Measurements from ENCODE around the gene RNPEPL1. TPM values are rescaled to one million over a fixed set of nuclear protein-coding genes. Genes with fewer than 3 reads are reported as not detected.

Gene RNPEPL1
- total and polyA plus RNA-seq, 10 of the 15 experiments (the other 5 are each of a cell fraction or from before 2014, with no cell fraction given) = 0.24 to 49.5 (median 6.8) TPM

GRCh38 chr2:240579771-240580614 lies 11.7 kb downstream of the RNPEPL1 start (continued):
- TF ChIP-seq PRDM15 (CRISPR knock-in tag; IDR thresholded peaks at IDR 0.05) = no peak
- TF ChIP-seq RUNX3 (IDR thresholded peaks at IDR 0.05; ENCODE audit: low read length) = peak; percentile 92
- TF ChIP-seq PKNOX1 (IDR thresholded peaks at IDR 0.05) = no peak
- no peak for TF ChIP-seq POU2F2 (IDR thresholded peaks at IDR 0.05; ENCODE audit: borderline replicate concordance, low read depth, low read length)
- TF ChIP-seq IKZF1 (conservative IDR thresholded peaks at IDR 0.05) = peak; percentile 75
- no peak for TF ChIP-seq LARP7 (IDR thresholded peaks at IDR 0.05)
- TF ChIP-seq IRF5 (IDR thresholded peaks at IDR 0.05; ENCODE audit: borderline replicate concordance) = no peak
- TF ChIP-seq ZBED1 (IDR thresholded peaks at IDR 0.05; ENCODE audit: borderline replicate concordance) = peak; percentile 23; the same call in 1 of the 2 replicates
- TF ChIP-seq ESRRA (IDR thresholded peaks at IDR 0.05; ENCODE audit: low read length) = no peak
- no peak for TF ChIP-seq EGR1 (IDR thresholded peaks at IDR 0.05; ENCODE audit: borderline replicate concordance in 1 of 2, low read depth in 2 of 2, low read length in 2 of 2)
- no peak for TF ChIP-seq NRF1 (conservative IDR thresholded peaks at IDR 0.05; ENCODE audit: low read depth, low read length)
- no peak for TF ChIP-seq ZNF384 (IDR thresholded peaks at IDR 0.05; ENCODE audit: borderline replicate concordance, low read depth, low read length)
- TF ChIP-seq ETV6 (conservative IDR thresholded peaks at IDR 0.05 in 1 of 2, IDR thresholded peaks at IDR 0.05 in 1 of 2; ENCODE audit: borderline replicate concordance in 1 of 2, low read depth in 1 of 2) = peak in 1 of 2 experiments; percentile 33; a peak in 2 of 4 replicates
- TF ChIP-seq CBFB (IDR thresholded peaks at IDR 0.05; ENCODE audit: low read depth) = peak; percentile 66; the same call in 1 of the 2 replicates
- peak in 1 of 2 experiments; percentile 68; a peak in 2 of 4 replicates for TF ChIP-seq EP300 (IDR thresholded peaks at IDR 0.05; ENCODE audit: borderline replicate concordance in 1 of 2, control insufficient read depth in 1 of 2, low read depth in 2 of 2, low read length in 2 of 2)
- TF ChIP-seq CTCF (IDR thresholded peaks at IDR 0.05 in 2 of 3, conservative IDR thresholded peaks at IDR 0.05 in 1 of 3; ENCODE audit: control insufficient read depth in 2 of 3, extremely low read depth in 1 of 3, insufficient read depth in 1 of 3, low read depth in 3 of 3, low read length in 3 of 3) = peak; percentile 71 to 77 (median 77)
- no peak for TF ChIP-seq FOS (IDR thresholded peaks at IDR 0.05; ENCODE audit: borderline replicate concordance, extremely low read depth, insufficient read length)
- TF ChIP-seq PBX3 (IDR thresholded peaks at IDR 0.05; ENCODE audit: insufficient replicate concordance, low read depth, low read length) = no peak

All from GM12878 (cell line).